ENCODE data around the gene SHC3.

DNA sequence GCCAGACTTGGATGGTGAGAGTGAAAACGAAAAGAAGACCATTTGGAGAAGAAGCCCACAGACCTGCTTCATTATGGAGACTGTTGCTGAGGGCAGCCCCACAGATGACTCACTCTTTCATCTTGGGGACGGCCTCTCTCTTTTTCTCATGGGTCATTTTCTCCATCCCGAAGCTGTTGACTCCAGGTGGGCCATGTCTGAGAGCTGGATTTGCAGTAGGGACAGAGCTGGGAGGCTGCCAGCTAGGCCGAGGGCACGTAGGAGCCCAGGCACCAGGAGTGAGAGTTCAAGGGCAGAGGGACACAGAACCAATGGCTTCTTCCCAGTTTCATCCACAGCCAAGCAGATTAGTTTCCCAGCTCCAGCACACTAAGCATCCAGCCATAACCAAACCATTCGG, 95.0 kb downstream of the SHC3 start:
- TF ChIP-seq, protein P1, sequence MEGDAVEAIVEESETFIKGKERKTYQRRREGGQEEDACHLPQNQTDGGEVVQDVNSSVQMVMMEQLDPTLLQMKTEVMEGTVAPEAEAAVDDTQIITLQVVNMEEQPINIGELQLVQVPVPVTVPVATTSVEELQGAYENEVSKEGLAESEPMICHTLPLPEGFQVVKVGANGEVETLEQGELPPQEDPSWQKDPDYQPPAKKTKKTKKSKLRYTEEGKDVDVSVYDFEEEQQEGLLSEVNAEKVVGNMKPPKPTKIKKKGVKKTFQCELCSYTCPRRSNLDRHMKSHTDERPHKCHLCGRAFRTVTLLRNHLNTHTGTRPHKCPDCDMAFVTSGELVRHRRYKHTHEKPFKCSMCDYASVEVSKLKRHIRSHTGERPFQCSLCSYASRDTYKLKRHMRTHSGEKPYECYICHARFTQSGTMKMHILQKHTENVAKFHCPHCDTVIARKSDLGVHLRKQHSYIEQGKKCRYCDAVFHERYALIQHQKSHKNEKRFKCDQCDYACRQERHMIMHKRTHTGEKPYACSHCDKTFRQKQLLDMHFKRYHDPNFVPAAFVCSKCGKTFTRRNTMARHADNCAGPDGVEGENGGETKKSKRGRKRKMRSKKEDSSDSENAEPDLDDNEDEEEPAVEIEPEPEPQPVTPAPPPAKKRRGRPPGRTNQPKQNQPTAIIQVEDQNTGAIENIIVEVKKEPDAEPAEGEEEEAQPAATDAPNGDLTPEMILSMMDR (conservative IDR thresholded peaks at IDR 0.05 in 1 of 2, IDR thresholded peaks at IDR 0.05 in 1 of 2; ENCODE audit: low read depth in 1 of 2, low read length in 2 of 2): no peak
- no peak for TF ChIP-seq EZH2 (IDR thresholded peaks at IDR 0.05; ENCODE audit: low read length, missing control alignments)
